Right lobe of liver (tissue), 4 donors: ENCODE data around the gene ITPA.

ENCODE experiments used
- POLR2A ChIP-seq: fragments of 450-650 bp; IDR thresholded peaks from one replicate; pipeline ENCODE4 v1.6.1; 2017; ENCODE audit warnings: antibody characterized with exemption, mild to moderate bottlenecking
- TF ChIP-seq, protein P1 (sequence below), 4 donors: fragments of 200-600 bp in 3 of 4; fragments of 450-650 bp in 1 of 4; IDR thresholded peaks; one replicate each; pipeline versions ENCODE4 v1.5.1 to v1.8.0; 2016 to 2022; ENCODE audit warnings: antibody characterized with exemption in 4 of 4, mild to moderate bottlenecking in 2 of 4
- donor health status: DM: no; HTN: no; CAD: no.
- donor health status: DM: no; HTN: no; CAD: no.
- donor health status: DM: no; HTN: yes; CAD: no.

GRCh38 chr20:3192226-3193015 is 16.9 kb upstream of the ITPA start:
- TF ChIP-seq, protein P1, sequence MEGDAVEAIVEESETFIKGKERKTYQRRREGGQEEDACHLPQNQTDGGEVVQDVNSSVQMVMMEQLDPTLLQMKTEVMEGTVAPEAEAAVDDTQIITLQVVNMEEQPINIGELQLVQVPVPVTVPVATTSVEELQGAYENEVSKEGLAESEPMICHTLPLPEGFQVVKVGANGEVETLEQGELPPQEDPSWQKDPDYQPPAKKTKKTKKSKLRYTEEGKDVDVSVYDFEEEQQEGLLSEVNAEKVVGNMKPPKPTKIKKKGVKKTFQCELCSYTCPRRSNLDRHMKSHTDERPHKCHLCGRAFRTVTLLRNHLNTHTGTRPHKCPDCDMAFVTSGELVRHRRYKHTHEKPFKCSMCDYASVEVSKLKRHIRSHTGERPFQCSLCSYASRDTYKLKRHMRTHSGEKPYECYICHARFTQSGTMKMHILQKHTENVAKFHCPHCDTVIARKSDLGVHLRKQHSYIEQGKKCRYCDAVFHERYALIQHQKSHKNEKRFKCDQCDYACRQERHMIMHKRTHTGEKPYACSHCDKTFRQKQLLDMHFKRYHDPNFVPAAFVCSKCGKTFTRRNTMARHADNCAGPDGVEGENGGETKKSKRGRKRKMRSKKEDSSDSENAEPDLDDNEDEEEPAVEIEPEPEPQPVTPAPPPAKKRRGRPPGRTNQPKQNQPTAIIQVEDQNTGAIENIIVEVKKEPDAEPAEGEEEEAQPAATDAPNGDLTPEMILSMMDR (IDR thresholded peaks at IDR 0.05): no peak
- no peak for TF ChIP-seq POLR2A
